GM18508 (cell line): Measurements from ENCODE around the gene CNTNAP1.

ENCODE experiments used
- ATAC-seq: cut with Tn5 transposase; IDR thresholded peaks from one replicate; pipeline ENCODE4 v1.9.1; 2021; ENCODE audit warnings: moderate number of reproducible peaks; ENCODE audit not compliant: insufficient read depth, unreplicated experiment

CNTNAP1 gene

DNA sequence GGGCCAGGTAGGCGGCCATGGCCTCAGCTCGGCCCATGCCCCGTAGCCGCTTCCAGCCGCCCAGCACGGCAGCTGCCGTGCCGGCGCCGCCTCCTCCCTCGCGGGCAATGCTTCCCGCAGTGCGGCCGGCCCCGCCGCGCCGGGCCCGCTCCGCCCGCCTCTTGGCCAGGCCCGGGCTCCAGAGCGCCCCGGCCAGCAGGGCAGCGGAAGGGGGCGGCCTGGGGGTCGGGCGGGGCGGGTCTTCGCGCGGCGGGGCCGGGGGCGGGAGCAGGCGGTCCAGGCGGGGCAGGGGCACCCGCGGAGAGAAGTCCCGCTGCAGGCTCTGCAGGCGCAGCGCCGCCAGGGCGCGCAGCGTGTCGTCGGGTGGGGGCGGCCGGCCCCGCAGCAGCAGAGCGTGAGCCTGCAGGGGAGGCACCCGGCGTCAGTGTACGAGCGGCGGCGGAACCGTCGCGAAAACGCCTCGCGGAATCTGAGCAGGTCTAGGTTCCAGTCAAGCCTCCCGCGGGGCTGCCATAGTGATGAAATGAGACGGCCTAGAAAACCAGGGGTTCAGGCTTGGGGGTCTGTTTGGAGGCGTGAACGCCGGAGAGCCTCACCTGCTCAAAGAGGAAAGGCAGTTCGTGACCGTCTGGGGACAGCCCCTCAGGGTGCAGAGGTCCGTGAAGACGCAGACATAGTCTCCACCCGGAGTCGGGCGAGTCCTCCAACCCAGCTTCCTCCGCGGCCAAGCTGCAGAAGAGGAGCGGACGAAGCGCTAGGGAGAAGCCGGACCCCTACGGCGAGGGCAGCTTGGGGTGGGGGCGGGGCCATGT lies 12.1 kb upstream of the CNTNAP1 start:
- ATAC-seq, result no peak

DNA sequence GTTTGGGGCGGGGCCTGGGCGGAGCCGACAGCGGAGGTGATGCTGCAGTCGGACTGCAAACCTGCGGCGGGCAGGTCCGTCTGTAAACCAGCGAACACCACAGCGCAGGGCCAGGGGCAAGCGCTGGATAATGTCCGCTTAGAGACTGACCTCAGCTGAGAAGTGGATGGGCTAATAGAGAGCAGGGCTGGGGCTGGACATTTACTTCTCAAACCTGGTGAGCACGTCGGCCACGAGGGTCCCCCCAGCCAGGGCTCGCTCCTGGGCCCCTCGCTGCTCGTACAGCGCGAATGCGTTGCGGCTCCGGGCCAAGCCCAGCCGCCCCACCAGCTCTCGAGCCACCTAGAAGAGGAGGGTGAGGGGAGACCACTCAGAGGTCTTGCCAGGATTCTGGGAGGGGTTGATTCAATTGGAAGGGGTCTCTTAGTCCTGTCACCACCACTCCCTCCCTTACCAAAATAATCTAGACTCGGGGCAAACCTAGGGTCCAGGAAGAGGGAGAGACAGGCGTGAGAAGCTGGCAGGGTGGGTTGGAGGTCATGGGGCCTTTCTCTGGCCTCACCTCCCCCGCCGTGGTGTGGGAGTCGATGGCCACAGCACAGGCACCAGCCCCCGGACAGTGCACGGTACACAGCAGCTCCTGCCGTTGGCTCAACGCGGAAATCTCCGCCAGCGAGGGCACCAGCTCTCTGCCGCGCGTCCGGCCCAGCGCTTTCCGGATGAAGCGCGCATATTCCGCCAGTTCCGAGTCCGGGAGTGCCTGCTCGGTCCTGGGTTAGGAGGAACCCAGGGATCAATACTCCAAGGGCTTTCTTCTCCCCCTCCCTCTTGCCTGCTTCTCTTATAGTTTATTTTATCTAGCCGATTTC lies 11.3 kb upstream of the CNTNAP1 start:
- ATAC-seq, result no peak

DNA sequence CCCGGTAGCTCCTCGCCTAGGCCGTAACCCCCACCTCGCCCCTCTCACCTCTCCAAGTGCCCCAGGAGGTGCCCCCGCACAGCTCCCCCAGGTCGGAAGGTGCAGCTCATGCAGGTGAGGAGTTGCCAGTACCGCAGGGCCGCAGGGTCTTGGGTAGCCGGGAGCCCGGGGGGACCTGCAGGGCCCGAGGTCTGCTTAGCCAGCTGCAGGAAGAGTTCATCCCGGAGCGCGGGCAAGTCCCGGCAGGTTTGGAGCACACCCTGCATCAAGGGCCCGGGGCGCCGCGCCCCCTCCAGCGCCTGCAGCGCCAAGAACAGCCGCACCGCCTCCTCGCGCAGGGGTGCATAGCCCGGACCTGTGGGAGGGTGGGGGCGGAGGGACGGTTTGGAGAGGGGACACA lies 10.3 kb upstream of the CNTNAP1 start:
- ATAC-seq, result no peak

DNA sequence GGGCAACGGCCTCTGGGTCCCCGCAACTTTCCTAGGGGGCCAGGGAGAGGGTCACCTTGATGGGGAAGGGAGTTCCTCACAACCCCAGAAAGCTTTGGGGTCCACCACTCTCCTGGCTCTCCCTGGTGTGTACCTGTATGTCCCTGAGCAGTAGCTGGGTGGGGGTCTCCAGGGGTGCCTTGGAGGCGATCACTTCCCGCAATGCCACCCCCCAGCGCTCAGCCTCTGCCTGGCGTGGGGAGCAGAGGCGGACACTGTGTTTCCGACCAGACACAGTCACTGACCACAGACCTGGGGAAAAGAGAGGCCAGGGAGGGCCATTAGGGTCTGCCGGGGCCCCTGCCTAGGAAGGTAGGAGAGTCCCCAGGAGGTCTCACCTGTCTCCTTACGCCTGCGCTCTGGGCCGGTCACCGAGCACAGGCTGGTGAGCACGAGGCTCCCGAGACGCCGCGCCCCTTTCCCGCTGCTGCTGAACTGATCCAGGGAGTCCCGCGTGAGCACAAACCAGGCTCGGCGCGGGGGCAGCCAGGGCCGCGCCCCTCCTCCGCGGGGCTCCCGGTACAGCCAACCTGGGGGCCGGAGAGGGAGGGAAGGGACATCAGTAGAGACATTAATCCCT lies 9.0 kb upstream of the CNTNAP1 start:
- ATAC-seq, result no peak

DNA sequence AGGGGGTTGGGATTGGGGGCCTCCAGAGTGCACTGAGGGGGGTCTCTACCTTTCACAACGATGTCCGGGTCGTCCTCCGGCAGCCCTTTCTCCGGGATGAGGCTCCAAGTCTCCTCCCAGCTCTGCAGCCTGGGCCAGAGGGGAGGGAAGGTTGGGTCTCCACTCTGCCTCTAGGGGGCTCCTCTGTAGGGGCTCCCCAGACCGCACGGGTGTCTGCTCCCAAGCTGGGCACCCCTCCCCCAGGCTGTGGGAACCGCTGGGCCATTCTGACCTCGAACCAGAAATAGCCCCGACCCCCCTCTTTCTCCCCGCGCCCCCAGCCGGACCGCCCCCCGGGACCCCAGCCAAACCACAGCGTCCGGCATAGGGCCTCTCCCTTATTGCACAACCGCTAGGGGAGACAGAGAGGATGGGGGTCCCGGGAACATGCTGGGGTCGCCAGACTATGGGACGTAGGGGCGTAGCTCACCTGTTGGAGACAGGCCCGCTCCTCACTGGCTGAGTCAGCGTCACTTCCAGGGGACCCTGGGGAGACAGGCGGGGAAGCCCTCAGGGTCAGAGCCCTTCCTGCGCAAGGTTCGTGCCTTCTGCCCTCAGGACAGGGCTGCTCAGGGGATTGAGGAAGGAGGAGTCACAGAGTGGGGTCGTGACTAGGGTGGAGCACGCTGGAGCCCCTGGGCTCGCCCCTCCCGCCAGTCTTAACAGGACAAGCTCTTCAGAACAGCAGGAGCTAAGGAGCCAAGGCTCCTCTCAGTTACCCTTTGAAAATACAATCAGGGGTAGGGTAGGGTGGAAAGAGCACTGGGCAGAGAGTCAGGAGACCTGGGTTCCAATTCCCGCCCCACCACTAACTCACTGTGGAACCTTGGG lies 8.2 kb upstream of the CNTNAP1 start:
- no peak for ATAC-seq

DNA sequence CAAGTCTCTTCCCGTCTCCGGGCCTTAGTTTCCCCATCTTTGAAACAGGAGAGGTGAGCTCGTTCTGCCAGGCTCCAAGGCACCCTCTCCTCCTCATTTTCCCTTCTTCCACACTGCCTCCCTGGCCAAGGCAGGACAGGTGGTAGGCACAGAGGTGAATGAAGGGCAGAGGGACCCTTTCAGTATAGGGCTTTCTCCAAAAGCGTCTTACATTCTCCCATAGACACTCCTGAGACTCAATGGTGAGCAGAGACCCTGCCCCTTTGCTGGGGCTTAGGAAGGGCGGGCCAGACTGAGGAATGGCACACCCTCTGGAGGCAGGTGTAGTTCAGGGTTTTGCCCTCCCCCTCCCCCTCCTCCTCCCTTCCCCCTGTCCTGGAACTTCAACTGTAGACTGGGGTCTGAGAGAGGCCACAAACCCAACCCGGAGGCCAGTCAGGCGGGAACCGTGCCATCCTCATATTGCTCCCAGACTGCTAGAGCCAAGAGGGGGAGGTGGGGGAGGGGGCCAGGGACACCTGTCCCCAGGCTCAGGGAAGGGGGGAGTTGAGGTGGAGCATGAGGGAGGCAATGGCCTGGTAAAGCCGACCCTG lies 7.5 kb upstream of the CNTNAP1 start:
- ATAC-seq, result no peak

DNA sequence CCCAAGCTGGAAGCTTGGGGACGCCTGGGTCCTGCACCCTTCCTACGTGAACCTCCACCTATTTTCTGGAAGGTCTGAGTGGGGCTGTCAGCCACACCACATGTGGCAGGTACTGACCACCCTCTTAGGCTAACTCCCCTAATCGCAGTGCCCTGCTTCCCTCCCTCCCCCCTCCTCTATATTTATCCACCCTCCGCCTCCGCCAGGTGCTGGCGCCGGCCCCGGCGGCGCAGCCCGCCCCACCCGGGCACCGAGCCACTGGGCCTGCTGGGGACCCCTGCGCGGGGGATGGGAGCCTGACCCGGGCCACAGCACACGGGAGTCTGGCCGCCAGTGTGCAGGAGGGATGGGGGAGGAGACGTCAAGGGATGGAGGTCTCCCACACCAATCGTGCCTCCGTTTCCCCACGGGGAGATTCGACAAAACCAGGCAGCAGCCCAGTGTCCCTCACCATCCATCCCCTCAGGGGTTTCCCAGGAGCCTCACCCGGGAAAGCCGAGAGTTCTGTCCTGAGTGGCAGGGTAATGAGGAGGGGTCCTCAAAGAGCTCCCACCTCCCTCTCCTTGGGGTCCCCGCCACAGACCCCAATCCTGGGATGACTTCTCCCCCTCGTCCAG lies 6.9 kb upstream of the CNTNAP1 start:
- no peak for ATAC-seq

DNA sequence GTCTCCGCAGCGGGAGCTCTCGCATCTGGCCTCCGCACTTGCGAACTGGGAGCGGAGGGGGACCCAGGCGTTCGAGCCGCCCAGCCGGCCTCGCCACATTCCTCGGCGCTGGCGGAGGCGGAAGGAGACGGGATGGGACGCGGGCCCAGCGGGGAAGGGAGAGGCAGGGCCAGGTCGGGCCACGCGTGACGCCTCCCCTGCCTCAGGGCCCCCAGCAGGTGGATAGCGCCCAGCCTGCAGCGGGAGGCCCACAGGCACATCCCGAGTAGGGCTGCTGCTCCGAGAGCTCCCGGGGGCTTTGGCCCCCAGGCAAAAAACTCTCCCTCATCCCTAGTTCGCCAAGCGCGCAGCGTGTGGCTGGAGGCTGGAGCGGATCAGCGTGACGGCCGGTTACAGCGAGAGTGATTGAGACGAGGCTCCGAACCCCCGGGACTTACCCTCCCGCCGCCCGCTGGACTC lies 6.3 kb upstream of the CNTNAP1 start:
- no peak for ATAC-seq

DNA sequence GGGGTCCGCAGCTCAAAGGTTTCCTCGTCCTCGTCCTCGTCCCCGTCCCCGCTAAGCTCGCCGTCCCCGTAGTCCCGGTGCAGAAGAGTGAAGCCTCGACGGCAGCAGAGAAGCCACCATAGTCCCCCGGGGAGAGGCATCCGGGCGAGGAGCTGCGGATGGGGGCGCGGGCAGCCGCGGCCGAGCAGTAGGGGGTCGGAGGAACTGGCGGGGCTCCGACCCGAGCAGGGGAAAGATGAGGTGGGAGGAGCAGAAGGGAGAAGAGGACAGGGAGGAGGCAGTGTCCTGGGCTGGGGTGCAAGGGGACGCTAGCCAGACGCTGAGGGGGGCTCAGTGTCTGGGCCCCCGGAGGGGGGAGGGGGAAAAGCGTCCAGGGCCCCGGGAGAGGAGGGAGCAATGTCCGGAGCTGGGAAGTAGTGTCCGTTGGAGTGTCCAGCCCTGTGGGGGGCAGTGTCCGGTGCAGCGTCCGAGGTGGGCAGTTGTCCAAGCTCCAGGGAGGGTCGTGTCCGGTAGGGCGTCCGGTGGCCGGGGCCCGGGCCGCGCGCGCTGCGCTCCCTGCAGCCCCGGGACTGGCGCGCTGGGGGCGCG lies 5.8 kb upstream of the CNTNAP1 start, which contains the start of gene PLEKHH3:
PLEKHH3 (minus strand) TSS at position 571 of the 588 bp plus-strand sequence; CDS start at position 140, 431 bp downstream.
- ATAC-seq, result no peak

DNA sequence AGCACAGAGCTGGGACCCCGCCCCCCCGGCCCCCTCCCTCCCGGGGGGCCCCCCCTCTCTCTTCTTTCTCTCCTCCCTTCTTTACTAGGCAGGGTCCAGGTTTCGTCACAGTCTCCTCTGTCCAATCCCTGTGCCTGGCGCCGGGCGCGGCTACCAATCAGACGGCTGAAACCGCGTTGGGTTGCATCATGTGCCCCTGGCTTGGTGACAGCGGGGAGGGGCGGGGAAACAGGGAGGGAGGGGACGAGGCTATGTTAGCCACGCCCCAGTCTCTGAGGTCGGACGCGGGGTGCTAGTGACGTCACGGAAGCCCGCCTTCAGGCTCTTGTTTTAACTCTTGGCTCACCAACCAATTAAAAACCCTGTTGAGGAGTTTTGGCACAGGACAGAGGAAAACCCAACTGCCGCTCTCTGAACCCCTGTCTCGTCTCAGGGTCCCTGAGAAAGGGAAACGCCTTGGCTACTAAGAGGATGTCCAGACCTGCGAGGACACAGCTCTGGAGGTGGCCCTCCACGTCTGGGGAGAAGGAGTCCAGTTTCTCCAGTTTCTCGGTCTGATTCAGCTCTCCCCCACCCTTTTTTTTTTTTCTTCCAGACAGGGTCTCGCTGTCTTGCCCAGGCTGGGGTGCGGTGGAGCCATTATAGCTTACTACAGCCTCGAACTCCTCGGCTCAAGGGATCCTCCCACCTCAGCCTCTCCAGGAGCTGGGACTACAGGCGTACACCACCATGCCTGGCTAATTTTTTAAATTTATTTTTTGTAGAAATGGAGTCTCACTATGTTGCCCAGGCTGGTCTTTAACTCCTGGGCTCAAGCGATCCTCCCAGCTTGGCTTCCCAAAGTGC lies 5.1 kb upstream of the CNTNAP1 start:
- ATAC-seq, result peak; percentile 47

DNA sequence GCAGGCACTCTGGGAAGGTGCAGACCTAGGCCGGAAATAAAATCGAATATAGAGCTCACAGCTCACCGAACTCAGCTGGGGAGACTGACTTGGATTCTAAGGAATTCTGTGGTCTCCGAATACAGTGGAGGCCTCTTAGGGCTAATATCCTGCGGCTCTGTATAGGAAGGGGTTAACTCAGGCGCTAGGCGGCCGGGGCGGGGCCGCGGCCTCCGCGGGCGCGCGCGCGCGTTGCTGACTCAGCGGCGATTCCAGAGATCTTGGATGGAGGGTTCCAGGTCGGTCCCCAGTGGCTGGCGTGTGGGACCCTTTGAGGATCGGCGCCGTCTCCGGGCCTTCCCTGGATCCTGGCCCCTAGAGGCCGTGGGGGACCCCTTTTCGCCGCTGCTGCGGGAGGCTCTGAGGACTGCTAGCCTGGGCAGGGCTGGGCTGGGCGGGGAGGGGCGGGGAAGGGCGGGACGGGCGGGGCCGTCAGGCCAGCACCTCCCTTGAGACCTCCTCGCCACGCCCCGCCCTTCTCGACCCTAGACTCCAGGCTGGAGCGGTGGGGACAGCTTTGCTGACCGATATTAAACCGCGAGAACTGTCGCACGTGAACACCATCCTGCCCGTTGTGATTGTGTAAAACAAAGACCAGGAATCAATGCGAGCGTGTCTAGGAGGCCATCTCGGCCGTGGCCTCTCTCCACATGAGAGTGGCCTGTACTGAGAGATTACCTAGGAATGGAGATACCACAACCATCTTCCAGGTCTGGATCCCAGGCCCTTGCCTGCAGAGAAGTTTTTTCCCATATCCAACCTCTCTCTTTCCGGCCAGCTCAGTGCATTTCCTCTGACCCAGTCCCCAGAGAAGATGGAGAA lies 4.2 kb upstream of the CNTNAP1 start:
- ATAC-seq, result no peak

DNA sequence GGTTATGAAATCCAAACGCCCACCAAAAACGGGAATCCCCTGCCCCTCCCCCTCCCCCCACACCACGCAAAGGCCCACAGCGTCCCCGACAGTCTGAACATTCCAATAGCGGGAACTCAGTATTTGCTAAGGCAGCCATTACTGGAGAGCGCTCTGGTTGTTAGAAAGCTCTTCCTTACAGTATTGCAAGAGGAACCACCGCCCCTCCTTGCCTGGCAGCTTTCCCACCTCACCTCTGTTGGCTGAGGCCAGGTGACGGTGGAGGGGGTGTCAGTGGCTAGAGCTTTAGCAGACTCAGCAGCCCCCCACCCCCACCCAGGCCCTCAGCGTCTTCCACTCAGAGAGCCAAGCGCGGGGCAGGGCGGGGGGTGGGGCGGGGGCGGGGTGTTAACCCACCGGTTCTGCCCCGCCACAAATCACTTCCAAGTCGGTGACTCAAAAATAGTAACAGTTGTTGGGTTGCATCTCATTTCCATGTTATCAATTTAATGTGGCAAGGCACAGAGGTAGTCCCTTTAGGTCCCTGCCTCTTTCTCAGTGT lies 3.3 kb upstream of the CNTNAP1 start:
- no peak for ATAC-seq

DNA sequence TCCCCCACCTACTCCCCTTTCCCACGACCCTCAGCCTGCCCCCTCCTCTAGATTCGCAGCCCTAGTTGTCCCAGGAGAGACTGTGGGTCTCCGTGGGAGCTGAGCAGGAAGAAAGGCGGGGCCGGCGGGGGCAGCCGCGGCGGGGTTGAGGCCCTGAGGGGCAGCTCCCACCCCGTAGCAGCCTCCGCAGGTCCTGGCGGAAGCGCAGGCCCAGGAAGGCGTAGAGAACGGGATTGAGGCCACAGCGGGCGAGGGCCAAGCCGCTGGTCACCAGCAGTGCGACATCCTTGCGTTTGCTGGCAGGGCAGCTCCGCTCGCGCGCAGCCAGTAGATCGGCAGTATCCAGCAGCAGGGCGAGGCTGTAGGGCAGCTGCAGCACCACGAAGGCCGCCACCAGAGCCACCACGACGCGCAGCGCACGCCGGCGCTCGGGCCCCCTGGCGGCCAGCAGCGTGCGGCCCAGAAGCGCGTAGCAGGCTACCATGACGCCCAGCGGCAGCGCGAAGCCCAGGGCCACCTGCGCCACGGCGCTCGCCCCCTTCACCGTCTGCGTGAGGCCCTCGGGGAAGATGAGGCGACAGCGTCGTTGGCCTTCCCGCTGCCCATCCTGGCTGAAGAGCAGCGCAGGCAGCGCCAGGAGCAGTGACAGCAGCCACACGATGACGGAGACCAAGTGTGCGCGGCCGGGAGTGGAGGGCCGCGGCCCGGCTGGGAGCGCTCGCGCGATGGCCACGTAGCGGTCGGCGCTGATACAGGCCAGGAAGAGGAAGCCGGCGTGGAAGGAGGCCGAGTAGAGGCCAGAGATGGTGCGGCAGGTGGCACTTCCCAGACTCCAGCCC lies 2.6 kb upstream of the CNTNAP1 start:
- ATAC-seq, result no peak

DNA sequence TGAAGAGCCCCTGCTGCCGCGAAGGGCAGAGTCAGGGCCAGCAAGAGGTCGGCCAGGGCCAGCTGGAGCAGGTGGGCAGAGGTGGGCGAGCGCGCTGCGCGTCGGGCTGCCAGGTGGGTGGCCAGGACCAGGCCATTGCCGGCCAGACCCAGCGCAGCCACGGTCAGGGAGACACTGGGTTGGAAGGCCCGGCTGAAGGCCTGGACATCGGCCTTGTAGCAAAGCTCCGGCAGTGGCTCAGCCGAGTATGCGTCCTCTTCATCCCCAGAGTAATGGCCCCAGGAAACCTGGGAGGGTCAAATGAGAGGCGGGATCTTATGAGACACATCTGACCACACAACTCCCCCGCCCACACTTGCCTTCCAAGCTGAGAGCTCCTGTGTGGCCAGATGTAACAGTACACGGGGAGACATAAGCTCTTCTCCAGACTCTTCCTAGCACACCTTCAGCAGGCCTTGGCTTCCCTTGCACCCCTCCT lies 2.0 kb upstream of the CNTNAP1 start:
- no peak for ATAC-seq

DNA sequence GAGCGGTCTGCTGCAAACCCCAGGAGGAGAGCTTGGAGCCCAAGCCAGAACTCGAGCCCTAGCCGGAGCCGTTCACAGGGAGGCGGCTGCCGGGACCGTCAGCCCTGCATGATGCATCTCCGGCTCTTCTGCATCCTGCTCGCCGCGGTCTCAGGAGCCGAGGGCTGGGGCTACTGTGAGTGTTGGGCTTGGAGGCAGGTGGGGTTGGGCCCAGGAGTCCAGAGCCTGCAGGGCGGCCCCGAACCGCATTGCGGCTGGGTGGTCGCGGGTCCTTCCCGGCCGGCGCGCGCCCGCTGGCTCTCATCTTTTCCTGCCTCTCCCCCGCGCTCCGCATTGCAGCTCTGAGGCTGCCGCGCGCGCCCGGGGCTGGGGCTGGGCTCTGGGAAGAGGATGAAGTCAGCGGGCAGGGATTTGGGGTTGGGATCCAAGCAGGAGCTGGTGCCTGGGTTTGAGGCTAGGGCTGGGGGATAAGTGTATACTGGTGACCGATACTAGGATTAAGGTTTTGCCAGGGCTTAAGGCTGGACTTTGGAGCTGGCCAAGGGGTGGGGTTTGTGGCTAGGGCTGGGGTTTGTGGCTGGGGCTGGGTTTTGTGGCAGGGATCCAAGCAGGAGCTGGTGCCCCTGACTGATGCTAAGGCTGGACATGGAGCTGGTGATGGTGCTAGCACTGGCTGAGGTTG lies 532 bp downstream of the CNTNAP1 start:
- no peak for ATAC-seq
